ENCODE measurements around the gene SLC7A1.

DNA sequence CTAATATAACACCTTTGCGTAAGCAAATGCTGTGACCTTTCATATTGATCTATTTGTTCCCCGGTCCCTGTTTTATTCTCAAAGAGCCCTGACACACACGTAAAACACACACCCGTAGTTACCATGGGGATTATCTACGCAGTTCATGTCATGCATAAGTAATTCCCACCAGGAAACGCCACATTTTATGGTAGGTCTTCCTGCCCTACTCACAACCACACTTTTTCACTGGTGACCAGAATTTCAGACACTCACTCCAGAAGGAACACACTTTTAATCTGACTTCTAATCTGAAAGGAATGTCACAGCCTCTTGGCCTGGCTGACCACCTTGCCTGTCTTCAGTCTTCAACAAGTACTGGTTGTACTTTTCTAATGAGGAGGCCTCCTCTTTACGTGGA lies 46.8 kb downstream of the SLC7A1 start:
- TF ChIP-seq, protein P1, sequence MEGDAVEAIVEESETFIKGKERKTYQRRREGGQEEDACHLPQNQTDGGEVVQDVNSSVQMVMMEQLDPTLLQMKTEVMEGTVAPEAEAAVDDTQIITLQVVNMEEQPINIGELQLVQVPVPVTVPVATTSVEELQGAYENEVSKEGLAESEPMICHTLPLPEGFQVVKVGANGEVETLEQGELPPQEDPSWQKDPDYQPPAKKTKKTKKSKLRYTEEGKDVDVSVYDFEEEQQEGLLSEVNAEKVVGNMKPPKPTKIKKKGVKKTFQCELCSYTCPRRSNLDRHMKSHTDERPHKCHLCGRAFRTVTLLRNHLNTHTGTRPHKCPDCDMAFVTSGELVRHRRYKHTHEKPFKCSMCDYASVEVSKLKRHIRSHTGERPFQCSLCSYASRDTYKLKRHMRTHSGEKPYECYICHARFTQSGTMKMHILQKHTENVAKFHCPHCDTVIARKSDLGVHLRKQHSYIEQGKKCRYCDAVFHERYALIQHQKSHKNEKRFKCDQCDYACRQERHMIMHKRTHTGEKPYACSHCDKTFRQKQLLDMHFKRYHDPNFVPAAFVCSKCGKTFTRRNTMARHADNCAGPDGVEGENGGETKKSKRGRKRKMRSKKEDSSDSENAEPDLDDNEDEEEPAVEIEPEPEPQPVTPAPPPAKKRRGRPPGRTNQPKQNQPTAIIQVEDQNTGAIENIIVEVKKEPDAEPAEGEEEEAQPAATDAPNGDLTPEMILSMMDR (conservative IDR thresholded peaks at IDR 0.05) = no peak
- no peak for TF ChIP-seq ZFX (IDR thresholded peaks at IDR 0.05)

All from C4-2B (cell line).